ENCODE measurements around the gene ZFP36L2.

The ZFP36L2 gene

DNA sequence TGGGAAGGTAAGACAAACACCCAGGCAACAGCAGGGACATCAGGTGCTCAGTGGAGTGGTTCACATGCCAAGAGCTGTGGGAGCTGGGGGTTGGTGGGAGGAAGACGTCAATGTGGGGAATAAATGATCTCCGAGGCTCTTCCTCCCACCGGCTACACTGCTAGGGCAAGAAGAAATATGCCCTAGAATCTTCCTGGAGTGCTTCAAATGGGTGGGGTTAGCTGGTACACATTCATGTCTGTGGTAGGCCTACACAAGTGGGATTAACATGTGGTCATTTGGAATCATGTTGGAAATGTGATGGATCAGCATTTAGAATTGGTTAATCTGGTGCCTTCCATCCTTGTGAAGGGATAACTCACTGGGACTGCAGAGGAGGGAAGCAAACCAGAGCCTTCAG, 12.4 kb upstream of the ZFP36L2 start:
- no peaks in the 10 kb centered on the region for H3K36me3 ChIP-seq (ENCODE audit: insufficient read depth, low read length)
- no peak overlapping the region for H3K4me3 ChIP-seq (ENCODE audit: low read length)
- no peaks in the 10 kb centered on the region for H3K4me1 ChIP-seq (ENCODE audit: insufficient read depth, low read length)
- no peaks in the 10 kb centered on the region for H3K27me3 ChIP-seq (ENCODE audit: insufficient read depth, low read length)
- no peak overlapping the region for H2AFZ ChIP-seq (ENCODE audit: low read depth, low read length)
- H3K9me3 ChIP-seq (ENCODE audit: low read length), result peaks cover 1% of the 10 kb centered on the region

DNA sequence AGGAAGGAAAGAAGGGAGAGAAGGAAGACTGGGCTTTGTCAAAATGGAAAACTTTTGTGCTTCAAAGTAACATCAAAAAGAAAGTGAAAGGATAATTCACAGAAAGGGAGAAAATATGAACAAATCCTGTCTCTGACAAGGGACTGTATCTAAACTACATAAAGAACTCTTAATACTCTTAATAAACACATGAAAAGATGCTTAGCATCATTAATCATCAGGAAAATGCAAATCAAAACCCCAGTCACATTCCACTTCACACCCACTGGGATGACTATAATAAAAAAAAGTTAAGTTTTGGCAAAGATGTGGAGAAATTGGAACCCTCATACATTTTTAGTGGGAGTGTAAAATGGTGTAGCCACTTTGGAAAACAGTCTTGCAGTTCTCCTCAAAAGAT, 11.8 kb upstream of the ZFP36L2 start:
- Histone ChIP-seq H3K36me3 (ENCODE audit: insufficient read depth, low read length) (no peaks in the 10 kb centered on the region), H3K4me1 (ENCODE audit: insufficient read depth, low read length) (no peaks in the 10 kb centered on the region), H3K4me3 (ENCODE audit: low read length) (no peak overlapping the region), H3K9me3 (ENCODE audit: low read length) (peaks cover 1% of the 10 kb centered on the region), H2AFZ (ENCODE audit: low read depth, low read length) (no peak overlapping the region), H3K27me3 (ENCODE audit: insufficient read depth, low read length) (no peaks in the 10 kb centered on the region)

DNA sequence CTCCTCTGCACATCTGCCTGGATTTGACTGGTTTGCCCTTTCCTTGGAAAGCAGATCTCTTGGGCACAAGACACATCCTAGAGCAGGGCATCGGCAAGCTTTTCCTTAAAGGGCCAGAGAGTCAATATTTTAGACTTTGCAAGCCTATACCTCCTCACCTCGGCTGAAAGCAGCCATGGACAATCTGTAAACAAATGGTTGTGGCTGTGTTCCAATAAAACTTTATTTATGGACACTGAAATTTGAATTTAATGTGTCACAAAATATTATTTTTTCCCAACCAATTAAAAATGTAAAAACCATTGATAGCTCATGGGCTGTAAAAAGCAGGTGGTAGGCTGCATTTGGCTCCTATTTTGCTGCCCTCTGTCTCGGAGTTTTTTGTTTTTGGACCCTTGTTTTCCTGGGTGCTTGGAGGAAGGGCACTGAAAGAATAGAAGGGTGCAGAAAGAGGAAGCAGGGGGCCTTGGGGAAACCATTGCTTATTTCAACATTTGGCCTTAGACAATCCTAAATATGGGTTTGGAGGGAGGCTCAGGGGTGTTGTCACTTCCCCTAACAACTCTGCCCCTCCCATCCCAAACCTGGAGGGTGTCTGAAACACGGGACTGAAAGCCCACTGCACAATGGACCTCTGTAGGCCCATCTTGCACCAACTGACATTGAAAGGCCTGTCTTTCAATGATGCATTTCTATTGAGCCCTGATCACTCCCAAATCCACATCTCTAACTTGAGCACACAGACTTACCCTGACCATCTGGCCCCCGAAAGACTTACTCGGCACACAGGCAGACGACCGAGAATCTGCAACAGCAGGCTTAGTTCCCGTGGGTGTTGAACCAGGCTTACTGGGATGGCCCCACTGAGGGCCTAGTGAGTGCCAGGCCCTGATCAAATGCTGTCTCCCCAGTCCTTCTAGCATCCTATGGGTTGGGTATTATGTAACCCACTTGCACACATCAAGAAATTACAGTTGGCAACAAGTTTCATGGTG, 7.1 kb upstream of the ZFP36L2 start:
- no peaks in the 10 kb centered on the region for H3K9me3 ChIP-seq (ENCODE audit: low read length)
- H3K27me3 ChIP-seq (ENCODE audit: insufficient read depth, low read length), result no peaks in the 10 kb centered on the region
- H3K4me3 ChIP-seq (ENCODE audit: low read length), result no peak overlapping the region

DNA sequence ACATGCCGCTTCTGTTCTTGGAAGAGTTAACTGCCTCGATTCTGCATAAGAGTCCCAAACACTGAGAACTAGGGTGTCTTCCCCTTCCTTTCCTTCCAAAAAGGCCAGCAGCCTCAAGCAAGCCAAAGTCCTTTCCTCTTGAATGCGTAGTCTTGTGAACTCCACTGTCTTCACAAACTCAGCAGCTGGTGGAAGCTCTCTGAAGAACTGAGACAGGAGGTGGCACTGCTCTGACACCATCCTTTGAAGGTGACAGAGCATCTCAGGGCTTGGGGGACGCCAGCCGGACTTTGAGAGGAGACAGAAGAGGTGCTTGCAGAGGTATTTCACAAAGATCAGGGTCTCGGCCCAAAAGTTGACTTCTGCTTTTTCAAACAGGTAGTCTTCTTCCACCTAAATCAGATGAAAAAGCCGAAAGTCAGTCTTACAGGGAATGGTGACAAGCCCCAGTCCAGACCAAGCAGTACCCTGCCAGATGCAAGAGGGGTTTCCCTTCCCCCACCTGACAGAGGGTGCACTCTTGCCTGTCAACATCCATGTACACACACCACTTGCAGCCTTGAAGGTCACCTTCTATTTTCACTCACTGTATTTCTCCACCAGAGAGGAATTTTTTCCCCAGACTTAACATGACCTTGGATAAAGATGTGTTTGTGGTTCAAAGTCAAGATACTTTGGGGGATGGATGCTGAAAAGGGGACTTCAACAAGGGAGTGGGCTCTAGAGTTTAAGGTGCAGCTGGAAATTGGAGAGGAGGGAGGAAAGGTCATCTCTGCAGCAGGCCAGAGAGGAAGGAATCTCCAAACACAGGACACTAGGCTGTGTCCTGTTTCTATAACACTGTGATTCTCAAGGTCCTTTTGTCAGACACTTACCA, 4.8 kb upstream of the ZFP36L2 start:
- H3K36me3 ChIP-seq (ENCODE audit: insufficient read depth, low read length), result peaks cover 10% of the 10 kb centered on the region
- H3K4me3 ChIP-seq (ENCODE audit: low read length), result no peak overlapping the region
- peaks cover 11% of the 10 kb centered on the region for H3K4me1 ChIP-seq (ENCODE audit: insufficient read depth, low read length)
- no peaks in the 10 kb centered on the region for H3K27me3 ChIP-seq (ENCODE audit: insufficient read depth, low read length)
- no peaks in the 10 kb centered on the region for H3K9me3 ChIP-seq (ENCODE audit: low read length)
- no peak overlapping the region for H2AFZ ChIP-seq (ENCODE audit: low read depth, low read length)

More for the DNA sequence above, 7.1 kb upstream of the ZFP36L2 start:
- Histone ChIP-seq H3K4me1 (ENCODE audit: insufficient read depth, low read length) (peaks cover 3% of the 10 kb centered on the region), H2AFZ (ENCODE audit: low read depth, low read length) (no peak overlapping the region), H3K36me3 (ENCODE audit: insufficient read depth, low read length) (peaks cover 10% of the 10 kb centered on the region)

DNA sequence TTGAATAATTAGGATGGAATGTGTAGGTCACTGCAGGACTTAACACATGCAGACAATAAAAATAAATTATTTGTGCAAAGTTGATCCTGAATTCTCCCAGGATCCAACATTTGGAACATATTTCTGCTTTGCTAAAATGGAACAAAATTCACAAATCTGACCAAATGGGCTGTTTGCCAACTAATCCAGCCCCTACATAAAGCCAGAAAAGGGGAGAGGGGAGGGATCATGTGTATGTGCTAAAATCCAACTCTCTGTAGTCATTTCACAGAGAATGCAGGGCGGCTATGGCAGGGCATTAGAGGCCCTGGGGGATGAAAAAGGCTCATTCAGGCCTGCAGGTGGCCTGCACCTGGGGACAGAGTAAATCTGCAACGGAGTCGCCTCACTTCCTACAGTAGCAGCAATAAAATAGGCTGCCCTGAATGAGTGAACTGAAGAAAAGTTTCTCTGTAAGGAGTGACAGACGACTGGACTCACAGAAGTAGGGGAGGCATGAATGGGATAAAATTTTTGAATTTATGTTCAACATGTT, 4.0 kb upstream of the ZFP36L2 start:
- Histone ChIP-seq H3K4me3 (ENCODE audit: low read length) (no peak overlapping the region), H3K4me1 (ENCODE audit: insufficient read depth, low read length) (peaks cover 11% of the 10 kb centered on the region), H3K36me3 (ENCODE audit: insufficient read depth, low read length) (peaks cover 10% of the 10 kb centered on the region), H3K27me3 (ENCODE audit: insufficient read depth, low read length) (no peaks in the 10 kb centered on the region), H3K9me3 (ENCODE audit: low read length) (no peaks in the 10 kb centered on the region), H2AFZ (ENCODE audit: low read depth, low read length) (no peak overlapping the region)

DNA sequence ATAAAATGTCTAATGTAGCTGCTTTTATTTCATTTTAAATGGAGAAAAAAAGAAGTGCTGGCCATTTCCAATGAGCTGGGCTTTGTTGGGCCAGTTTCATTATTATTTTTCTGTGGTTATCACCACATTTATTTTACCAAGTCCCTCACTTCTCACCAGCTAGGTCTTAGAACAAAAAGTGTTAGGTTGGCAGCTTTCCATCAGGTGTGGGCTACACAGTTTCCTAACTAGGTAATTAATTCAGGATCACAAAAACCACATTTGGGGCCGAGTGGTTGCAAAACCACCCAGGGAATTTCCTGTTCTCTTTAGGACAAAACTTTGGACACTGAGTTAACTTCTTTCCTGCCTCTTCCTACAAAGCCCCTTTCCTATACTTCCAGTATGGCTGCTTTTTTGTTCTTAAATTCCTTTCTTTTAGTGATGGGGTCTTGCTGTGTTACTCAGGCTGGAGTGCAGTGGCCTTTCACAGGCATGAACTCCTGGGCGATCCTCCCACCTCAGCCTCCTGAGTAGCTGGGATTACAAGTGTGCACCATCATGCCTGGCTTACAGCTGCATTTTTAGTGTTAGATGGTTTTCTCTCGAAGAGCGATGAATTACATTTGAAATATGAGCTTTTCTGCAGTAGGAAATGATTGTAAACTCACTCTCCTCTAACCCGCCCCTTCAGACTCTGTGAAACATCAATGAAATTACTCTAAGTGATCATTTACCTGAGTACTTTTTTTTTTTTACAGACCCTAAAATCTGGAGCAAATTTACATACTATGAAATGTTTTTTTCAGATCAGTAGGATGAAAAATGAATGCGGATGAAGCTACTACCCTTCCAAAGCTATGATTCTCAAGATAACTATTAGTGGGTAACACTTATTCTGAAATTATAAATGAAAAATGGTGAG, 2.6 kb upstream of the ZFP36L2 start:
- Histone ChIP-seq H3K4me1 (ENCODE audit: insufficient read depth, low read length) (peaks cover 11% of the 10 kb centered on the region), H3K9me3 (ENCODE audit: low read length) (no peaks in the 10 kb centered on the region), H3K36me3 (ENCODE audit: insufficient read depth, low read length) (peaks cover 15% of the 10 kb centered on the region), H2AFZ (ENCODE audit: low read depth, low read length) (no peak overlapping the region), H3K4me3 (ENCODE audit: low read length) (no peak overlapping the region), H3K27me3 (ENCODE audit: insufficient read depth, low read length) (no peaks in the 10 kb centered on the region)

DNA sequence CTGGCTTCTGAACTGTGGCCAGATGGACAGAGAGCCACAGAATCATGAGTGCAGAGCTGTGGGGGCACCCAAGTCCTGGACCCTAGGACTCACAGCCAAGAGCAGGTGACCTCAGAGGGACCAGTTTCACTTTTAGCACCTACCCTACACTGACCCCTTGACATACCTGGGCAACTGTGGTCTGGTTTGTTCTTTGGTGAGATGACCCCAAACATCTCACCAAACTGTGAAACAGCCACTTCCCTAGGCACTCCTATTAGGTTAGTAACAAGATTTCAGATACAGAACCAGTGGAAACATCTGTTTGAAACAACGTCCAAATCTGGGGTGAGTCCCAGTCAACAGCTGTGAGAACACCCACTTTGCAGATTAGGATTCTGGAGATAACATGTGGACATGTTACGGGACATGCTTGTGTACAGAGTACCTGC, 1.9 kb upstream of the ZFP36L2 start:
- no peaks in the 10 kb centered on the region for H3K9me3 ChIP-seq (ENCODE audit: low read length)
- peaks cover 20% of the 10 kb centered on the region for H3K36me3 ChIP-seq (ENCODE audit: insufficient read depth, low read length)
- H3K27me3 ChIP-seq (ENCODE audit: insufficient read depth, low read length), result no peaks in the 10 kb centered on the region
- no peak overlapping the region for H2AFZ ChIP-seq (ENCODE audit: low read depth, low read length)
- peaks cover 15% of the 10 kb centered on the region for H3K4me1 ChIP-seq (ENCODE audit: insufficient read depth, low read length)
- H3K4me3 ChIP-seq (ENCODE audit: low read length), result peak overlapping the region; percentile 79

DNA sequence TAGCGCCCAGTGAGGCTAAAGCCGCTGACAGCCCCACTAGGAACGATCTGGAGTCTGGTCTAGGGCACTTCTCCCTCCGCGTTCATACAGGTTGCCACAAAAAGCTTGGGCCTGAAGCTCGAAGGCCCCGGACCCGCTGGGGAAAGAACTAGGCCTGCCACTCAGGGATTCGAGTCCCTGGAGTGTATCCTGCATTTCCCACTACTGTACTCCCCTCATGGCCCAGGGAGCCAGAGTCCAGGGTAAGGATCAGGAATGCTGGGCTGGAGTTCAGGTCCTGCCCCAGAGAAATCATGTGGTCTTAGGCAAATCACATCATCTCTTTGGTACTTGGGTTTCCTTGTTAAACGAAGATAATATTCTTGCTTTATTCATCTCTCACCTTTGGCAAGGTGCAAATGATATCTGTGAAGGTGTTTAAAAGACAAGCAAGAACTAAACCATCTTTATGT, 1.4 kb upstream of the ZFP36L2 start:
- Histone ChIP-seq H3K4me3 (ENCODE audit: low read length) (peak overlapping the region; percentile 79), H3K36me3 (ENCODE audit: insufficient read depth, low read length) (peaks cover 23% of the 10 kb centered on the region), H2AFZ (ENCODE audit: low read depth, low read length) (peak overlapping the region; percentile 83), H3K4me1 (ENCODE audit: insufficient read depth, low read length) (peaks cover 19% of the 10 kb centered on the region), H3K27me3 (ENCODE audit: insufficient read depth, low read length) (no peaks in the 10 kb centered on the region), H3K9me3 (ENCODE audit: low read length) (no peaks in the 10 kb centered on the region)

DNA sequence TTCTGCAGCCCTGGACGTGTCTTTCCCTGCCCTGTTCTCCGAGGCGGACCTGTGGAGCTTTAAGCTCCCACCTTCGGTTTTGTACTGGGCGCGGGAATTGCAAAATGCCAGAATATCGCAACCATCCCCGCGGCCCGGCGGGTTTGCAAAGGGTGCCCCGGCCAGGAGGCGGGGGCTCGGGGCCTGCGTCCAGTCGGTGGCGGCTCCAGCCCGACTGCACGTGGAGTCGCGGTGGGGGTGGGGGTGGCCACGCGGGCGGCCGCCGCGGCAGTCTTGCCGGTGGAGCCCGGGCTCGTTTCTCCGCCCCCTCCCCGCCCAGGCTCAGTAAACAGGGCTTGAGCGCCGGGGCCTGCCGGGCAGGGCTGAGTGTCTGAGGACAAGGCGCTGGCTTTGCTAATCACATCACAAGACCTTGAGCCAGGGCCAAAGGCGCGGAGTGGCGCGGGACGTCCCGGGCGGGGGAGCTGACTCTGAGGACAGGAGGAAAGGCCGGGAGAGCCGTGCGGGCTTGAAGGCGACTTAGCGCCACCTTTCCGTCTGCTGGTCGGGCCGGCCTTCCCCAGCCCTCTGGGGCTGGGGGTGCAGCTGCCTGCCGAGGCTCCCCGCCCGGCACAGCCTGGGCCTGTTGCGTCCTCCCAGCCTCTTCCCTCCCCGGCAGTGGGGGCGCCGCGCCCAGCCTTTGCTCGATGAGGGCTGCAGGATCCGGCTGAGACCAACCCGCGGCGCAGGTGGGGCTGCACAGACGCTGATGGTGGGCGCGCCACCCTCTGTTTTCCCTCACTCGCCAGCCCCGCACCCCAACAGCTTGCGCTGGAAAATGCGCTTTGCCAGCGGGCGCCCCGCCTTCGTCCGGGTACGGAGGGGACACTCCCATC, 786 bp upstream of the ZFP36L2 start:
- peaks cover 26% of the 10 kb centered on the region for H3K4me1 ChIP-seq (ENCODE audit: insufficient read depth, low read length)
- no peaks in the 10 kb centered on the region for H3K27me3 ChIP-seq (ENCODE audit: insufficient read depth, low read length)
- H3K36me3 ChIP-seq (ENCODE audit: insufficient read depth, low read length), result peaks cover 28% of the 10 kb centered on the region
- H3K4me3 ChIP-seq (ENCODE audit: low read length), result peak overlapping the region; percentile 79
- peak overlapping the region; percentile 83 for H2AFZ ChIP-seq (ENCODE audit: low read depth, low read length)
- no peaks in the 10 kb centered on the region for H3K9me3 ChIP-seq (ENCODE audit: low read length)

DNA sequence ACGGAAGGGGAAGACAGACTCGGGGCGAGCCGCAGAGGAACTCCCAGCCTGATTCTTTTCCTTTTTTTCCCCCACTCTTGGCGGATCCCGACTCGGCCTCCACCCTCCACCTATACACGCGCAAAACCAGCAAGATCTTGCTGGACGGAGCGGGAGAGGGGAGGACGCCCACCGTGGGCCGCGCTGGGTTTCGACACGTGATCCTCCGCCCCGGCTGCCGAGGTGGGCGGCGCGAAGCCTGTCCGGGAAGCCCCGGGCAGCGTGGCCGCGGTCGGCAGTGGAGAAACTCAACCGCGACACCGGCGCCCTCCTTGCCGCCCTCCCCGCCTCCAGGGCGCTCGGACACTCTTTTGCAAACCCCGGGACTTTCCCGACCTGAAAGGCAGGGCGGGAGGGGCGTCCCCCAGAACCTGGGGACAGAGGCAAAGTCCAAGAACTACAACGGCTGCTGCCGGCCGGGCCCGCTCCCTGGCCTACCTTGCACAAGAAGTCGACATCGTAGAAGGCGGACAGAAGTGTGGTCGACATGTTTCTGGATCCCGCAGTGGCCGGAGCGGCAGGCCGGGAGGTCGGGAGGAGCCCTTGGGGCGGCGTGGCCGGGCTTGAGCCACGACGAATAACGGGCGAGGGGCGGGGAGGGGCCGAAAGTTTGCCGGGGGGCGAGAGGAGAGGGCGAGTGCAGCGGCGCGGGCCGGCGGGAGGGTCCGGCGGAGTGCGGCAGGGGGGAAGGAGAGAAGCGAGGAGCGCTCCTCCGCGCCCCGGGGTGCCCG, 433 bp downstream of the ZFP36L2 start:
- Histone ChIP-seq H3K4me1 (ENCODE audit: insufficient read depth, low read length) (peaks cover 38% of the 10 kb centered on the region), H2AFZ (ENCODE audit: low read depth, low read length) (no peak overlapping the region), H3K36me3 (ENCODE audit: insufficient read depth, low read length) (peaks cover 28% of the 10 kb centered on the region), H3K4me3 (ENCODE audit: low read length) (peak overlapping the region; percentile 79), H3K27me3 (ENCODE audit: insufficient read depth, low read length) (no peaks in the 10 kb centered on the region), H3K9me3 (ENCODE audit: low read length) (no peaks in the 10 kb centered on the region)

All from neuron (in vitro differentiated cells).